Prostate gland (tissue), 2 donors: ENCODE results near the gene AHNAK2.

Experiments
- POLR2A ChIP-seq: fragments of 450-650 bp; IDR thresholded peaks from one replicate; pipeline ENCODE4 v1.6.1; 2016; ENCODE audit warnings: antibody characterized with exemption, mild to moderate bottlenecking
- TF ChIP-seq, protein P1 (sequence below), 4 experiments: fragments of 200-600 bp in 2 of 4; fragments of 450-650 bp in 2 of 4; sonication (generic) in 2 of 4; IDR thresholded peaks; 1 replicate in 3 of 4; 2 replicates in 1 of 4; pipeline ENCODE4 v1.5.1; 2016 to 2019; ENCODE audit warnings: antibody characterized with exemption in 4 of 4, mild to moderate bottlenecking in 2 of 4, moderate library complexity in 2 of 4

DNA sequence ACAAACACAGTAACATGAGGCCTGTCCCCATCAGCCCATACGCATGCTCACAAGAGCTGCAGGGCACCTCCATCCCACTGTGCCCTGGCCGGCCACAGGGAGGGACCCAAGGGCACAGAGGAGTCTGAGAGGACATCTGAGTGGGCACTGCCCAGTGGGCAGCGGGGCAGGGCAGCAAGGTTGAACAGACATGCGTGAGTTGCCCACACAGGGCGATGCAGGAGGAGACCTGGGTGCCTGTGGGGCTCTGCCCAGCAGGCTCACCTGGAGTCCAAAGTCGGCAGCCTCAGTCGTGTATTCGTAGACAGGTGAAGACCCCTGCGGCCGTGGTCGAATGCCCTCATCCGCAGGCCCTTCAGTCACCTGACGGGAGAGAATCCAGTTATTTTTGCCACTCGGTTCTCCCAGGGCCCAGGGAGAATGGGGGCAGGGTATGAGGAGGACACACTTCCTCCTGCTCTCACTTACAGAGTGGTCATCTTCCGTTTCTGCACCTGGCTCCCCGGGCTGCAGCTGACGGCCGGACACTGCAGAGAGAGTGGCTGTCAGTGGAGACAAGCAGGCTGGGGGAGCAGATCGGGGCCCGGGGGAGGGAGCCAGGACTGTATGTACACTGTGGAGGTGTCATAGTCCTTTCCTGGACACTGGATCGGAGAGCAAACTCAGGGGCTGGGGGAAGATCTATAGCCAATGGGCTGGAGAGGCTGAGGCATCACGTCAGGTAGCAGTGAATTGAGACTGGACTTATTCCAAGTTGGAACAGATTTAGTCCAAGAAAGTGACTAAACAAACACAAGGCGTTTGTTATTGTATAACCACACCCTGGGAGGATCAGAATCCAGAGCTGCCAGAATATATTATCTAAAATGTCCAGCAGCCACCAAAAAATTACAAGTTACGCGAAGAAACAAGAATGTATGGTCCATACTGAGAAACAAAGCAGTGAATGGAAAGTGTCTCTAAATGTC, 20.7 kb downstream of the AHNAK2 start:
- TF ChIP-seq, protein P1, sequence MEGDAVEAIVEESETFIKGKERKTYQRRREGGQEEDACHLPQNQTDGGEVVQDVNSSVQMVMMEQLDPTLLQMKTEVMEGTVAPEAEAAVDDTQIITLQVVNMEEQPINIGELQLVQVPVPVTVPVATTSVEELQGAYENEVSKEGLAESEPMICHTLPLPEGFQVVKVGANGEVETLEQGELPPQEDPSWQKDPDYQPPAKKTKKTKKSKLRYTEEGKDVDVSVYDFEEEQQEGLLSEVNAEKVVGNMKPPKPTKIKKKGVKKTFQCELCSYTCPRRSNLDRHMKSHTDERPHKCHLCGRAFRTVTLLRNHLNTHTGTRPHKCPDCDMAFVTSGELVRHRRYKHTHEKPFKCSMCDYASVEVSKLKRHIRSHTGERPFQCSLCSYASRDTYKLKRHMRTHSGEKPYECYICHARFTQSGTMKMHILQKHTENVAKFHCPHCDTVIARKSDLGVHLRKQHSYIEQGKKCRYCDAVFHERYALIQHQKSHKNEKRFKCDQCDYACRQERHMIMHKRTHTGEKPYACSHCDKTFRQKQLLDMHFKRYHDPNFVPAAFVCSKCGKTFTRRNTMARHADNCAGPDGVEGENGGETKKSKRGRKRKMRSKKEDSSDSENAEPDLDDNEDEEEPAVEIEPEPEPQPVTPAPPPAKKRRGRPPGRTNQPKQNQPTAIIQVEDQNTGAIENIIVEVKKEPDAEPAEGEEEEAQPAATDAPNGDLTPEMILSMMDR (IDR thresholded peaks at IDR 0.05), result no peak
- no peak for TF ChIP-seq POLR2A
